HG02981 (cell line): ENCODE data around the gene PPP1R17.

Source experiments
- ATAC-seq: cut with Tn5 transposase; IDR thresholded peaks from one replicate; pipeline ENCODE4 v1.9.1; 2021; ENCODE audit warnings: mild to moderate bottlenecking, moderate library complexity; ENCODE audit not compliant: unreplicated experiment

PPP1R17 gene

DNA sequence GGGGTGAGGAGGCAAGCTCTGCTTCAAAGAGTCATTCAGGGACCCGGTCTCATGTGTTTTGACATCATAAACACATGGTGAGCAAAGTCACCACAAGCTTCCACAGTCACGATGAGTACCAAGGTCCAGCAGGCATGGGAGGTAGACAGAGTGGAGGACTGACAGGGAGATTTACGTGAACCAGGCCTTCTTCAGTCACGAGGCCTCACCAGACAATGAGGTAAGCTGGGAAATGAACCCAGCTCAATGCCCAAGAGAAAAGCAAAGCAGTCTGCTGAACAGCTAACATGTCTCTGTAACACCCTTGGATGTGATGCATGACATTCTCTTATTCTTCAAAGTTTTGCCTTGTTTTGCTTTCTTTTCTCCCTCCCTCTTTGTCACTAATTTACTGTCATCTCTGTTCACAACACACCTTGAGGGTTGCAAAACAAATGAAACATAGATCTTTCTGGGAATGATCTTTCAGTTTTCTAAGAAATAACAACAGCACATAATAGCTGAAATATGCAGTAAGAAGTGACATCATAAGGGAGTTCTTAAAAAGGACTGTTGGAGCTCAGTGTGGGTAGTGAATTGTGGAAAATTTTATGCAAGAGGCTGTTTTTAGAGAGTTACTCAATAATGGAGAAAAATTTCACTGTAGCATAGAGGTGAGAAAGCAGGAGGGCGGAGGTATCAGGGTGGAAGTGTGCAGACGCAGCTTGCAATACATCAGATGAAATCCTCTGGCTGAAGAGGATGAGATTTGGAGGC, 9.0 kb downstream of the PPP1R17 start:
- no peak for ATAC-seq

DNA sequence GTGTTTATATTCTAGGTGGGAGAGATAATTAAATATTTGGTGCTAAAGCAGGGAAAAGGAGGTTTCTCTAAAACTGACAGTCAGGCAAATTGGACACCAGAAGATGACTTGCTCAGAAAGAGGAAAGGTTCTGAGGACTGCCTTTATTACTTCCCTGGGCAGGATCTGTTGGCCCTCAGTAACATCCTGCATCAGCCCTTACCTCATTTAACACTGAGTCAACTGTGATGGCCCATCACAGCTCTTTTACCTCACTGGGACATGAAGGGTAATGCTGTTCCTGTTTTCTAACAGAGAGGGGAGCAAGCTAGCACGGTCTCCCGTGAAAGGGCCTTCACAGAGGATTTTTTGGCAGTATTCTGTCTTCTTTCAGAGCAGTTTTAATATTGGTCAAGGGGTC, 12.0 kb downstream of the PPP1R17 start:
- ATAC-seq: no peak

GRCh38 chr7:31702354-31702753, 15.3 kb downstream of the PPP1R17 start:
- no peak for ATAC-seq

DNA sequence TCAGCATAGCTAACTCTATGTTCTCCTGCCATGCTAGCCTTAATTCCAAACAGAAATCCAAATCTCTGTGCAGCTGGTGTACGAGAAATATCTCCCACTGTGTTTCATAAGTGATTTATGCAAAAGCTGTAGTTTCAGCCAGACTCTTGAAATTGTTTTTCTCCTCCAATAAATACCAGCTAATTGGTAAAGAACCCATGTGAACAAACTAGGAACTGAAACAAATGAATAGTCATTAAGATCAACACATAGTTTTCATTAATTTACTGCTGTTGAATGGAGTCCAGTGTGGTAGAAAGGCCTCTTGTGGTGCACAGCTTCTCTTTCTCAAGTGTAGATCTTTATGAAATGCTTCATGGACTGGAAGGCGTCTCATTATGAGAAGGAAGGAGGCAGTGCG, 18.4 kb downstream of the PPP1R17 start:
- peak; percentile 72 for ATAC-seq

- ATAC-seq: no peak
Observed at GRCh38 chr7:31707089-31707488, 20.1 kb downstream of the PPP1R17 start.

DNA sequence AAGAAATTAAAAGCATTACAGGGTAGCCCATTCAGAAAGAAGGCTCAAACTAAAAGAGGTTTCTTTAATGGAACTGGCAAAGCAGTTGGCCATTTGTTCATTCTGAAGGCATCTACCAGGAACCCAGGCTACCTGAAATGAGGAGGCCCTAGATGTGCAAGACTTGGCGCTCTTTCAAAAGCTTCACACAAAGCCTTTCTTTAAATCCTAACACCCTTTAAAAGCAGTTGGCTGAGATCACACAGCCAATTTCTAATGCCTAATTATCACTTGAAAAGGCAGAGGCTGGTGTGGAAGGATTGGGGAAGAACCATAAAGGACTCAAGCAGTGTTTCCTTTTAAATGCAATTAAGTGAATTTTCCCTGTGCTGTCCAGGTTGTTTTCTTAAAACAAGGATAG, 23.2 kb downstream of the PPP1R17 start:
- no peak for ATAC-seq

- no peak for ATAC-seq
Observed at GRCh38 chr7:31716355-31716754, 29.3 kb downstream of the PPP1R17 start.

GRCh38 chr7:31720366-31720765, 33.4 kb downstream of the PPP1R17 start:
- ATAC-seq: no peak

- ATAC-seq: no peak
Observed at GRCh38 chr7:31724696-31725095, 37.7 kb downstream of the PPP1R17 start.

- no peak for ATAC-seq
Observed at GRCh38 chr7:31729195-31729804, 42.3 kb downstream of the PPP1R17 start.

DNA sequence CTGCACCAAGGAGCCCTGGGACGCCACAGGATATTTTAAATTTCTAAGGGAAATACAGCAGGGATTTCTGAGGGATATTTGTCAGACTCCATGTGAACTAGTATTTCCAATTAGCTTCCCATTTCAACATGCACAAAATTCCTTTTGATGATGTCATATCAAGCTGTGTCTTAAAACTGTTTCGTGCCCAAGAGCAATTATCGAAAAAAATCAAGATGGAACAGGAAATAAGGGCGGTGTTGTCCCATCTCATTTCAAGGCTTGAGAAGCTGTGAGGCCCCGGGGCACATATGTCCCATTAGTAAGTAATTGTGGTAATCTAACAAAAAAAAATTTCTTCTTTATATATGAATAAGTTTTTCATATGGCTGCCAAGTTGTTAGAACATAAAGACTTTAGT, 47.4 kb downstream of the PPP1R17 start:
- no peak for ATAC-seq

GRCh38 chr7:31735991-31736982, 49.3 kb downstream of the PPP1R17 start:
- ATAC-seq: no peak

GRCh38 chr7:31741852-31742251, 54.8 kb downstream of the PPP1R17 start:
- no peak for ATAC-seq

DNA sequence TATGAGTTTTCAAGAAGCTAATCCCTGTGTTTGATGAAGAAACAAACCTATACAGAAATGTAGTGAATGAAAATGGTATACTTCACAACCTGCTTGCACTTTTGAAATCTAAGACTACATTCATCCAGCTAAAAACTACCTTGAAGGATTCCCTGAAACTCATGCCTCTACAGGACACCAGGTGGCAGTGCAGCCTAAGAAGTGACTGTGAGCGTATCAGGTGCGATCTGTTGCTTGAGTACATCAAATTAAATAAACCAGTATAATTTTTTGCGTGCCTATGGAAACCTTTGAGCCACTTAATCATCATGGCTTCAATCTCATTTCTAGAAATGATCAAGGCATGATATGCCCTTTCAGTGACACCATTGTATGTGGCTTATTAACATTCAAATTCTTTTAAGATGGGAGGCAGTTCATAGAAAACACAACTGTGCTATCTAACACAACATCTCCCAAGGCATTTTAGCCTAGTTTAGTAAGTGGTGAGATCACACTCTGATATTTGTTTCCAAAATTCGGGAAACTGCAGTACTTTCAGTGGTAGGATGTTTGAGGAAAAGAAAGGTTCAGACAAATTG, 57.4 kb downstream of the PPP1R17 start:
- peak; percentile 86 for ATAC-seq

GRCh38 chr7:31747553-31747952, 60.5 kb downstream of the PPP1R17 start:
- ATAC-seq: no peak

GRCh38 chr7:31748084-31748483, 61.1 kb downstream of the PPP1R17 start:
- ATAC-seq: no peak

GRCh38 chr7:31751726-31752125, 64.7 kb downstream of the PPP1R17 start:
- ATAC-seq: no peak
